Measurements from ENCODE around the gene ZNF524.

Gene ZNF524

GRCh38 chr19:55611300-55611982 lies 11.4 kb downstream of the ZNF524 start:
- no peak for TF ChIP-seq CTCF (IDR thresholded peaks at IDR 0.05; ENCODE audit: low read depth, low read length)
- no peak for DNase-seq (ENCODE audit: extremely low read depth, low read depth)

GRCh38 chr19:55611983-55612645 lies 12.0 kb downstream of the ZNF524 start:
- no peak for TF ChIP-seq CTCF (IDR thresholded peaks at IDR 0.05; ENCODE audit: low read depth, low read length)
- DNase-seq (ENCODE audit: extremely low read depth, low read depth): no peak

- no peak for DNase-seq (ENCODE audit: extremely low read depth, low read depth)
- TF ChIP-seq CTCF (IDR thresholded peaks at IDR 0.05; ENCODE audit: low read depth, low read length): no peak
Observed at GRCh38 chr19:55613396-55613795, 13.3 kb downstream of the ZNF524 start.

- TF ChIP-seq CTCF (IDR thresholded peaks at IDR 0.05; ENCODE audit: low read depth, low read length): no peak
- DNase-seq (ENCODE audit: extremely low read depth, low read depth): no peak
Observed at GRCh38 chr19:55613930-55614710, 14.0 kb downstream of the ZNF524 start.

- TF ChIP-seq CTCF (IDR thresholded peaks at IDR 0.05; ENCODE audit: low read depth, low read length): no peak
- DNase-seq (ENCODE audit: extremely low read depth, low read depth): no peak
Observed at GRCh38 chr19:55614711-55615542, 14.8 kb downstream of the ZNF524 start.

- TF ChIP-seq CTCF (IDR thresholded peaks at IDR 0.05; ENCODE audit: low read depth, low read length): no peak
Observed at GRCh38 chr19:55615543-55616394, 15.7 kb downstream of the ZNF524 start.

More at GRCh38 chr19:55615543-55616394, 15.7 kb downstream of the ZNF524 start:
- no peak for DNase-seq (ENCODE audit: extremely low read depth, low read depth)
